Measurements from ENCODE around the gene KLHDC7A. TPM values are rescaled to one million over a fixed set of nuclear protein-coding genes. Genes with fewer than 3 reads are reported as not detected.

KLHDC7A gene
- polyA plus RNA-seq, 12 donors = 0.09 TPM; not detected in 11

GRCh38 chr1:18470671-18471355, 9.9 kb upstream of the KLHDC7A start:
- DNase-seq = no peak

DNA sequence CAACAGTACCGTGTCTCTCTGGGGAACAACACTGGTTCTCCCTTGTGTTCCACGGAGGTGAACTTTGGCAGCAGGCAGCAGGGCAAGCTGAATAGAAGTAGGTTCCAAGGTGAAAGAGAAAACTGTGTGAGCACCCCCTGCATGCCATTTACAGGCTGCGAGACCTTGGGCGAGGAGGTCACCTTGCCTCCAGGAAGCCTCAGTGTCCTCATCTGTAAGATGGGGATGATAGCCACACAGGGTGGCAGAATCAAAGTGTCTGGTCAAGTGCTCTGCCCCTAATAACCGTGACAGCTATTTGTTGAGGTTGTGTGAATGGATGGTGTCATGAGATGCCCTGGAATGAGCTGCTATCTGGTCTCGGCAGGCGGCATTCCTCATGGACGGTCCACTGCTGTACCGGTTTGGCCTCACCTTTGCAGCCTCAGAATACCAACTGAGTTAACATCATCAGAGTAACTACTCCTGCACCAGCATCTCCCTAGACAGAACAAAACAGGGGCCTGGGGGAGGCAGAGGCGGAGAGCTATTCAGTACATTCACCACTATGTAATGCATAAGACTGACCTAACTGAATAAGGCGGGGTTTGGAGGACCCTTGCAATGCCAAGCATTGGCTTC, 7.4 kb upstream of the KLHDC7A start:
- DNase-seq = no peak

DNA sequence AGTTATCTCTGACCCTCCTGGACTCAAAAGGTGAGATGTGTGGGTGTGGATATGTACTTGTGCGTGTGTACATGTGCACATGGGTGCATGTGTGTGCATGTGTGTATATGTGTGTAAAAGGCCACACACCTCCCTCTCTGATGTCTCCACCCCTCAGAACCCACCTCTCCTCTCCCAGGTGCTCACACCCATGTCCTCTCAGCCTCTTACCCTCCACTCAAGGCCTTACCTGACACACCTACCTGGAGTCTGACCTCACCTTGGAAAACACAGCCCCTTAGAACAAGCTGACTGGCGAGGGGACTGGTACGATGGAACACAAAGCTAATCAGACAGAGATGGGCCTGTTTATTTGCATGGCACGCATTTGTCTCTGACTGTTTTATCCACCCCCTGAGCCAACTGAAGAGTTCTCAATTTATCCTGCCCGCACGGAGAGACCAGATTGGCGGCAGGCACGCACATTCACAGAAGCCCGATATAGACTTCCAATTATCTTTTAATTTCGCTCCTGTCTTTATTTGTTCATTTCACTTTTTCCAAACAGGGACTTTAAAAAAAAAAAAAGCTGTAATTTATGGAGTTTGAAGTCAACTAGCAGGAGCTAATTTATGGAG, 6.1 kb upstream of the KLHDC7A start:
- no peak for DNase-seq

- no peak for DNase-seq
These were observed 5.4 kb upstream of the KLHDC7A start for GRCh38 chr1:18475234-18475905.

DNA sequence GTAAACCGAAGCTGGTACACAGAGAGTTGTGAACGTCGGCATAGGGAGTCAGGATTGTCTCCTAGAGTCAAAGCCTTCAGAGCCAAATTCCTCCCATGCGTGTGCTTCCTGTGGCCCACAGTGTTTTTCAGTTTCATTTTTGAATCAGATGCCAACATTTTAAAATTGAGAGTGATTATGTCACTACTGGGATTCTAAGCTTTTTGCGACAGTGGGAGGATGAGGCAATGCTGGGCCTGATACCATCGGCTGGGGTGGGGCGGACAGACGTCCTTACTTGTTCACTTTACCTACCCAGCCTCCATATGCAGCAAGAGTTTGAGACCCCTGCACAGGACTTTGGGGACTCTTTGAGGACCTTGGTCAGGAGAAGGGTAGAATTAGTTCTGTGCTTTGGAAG, 1.3 kb upstream of the KLHDC7A start:
- DNase-seq = no peak

DNA sequence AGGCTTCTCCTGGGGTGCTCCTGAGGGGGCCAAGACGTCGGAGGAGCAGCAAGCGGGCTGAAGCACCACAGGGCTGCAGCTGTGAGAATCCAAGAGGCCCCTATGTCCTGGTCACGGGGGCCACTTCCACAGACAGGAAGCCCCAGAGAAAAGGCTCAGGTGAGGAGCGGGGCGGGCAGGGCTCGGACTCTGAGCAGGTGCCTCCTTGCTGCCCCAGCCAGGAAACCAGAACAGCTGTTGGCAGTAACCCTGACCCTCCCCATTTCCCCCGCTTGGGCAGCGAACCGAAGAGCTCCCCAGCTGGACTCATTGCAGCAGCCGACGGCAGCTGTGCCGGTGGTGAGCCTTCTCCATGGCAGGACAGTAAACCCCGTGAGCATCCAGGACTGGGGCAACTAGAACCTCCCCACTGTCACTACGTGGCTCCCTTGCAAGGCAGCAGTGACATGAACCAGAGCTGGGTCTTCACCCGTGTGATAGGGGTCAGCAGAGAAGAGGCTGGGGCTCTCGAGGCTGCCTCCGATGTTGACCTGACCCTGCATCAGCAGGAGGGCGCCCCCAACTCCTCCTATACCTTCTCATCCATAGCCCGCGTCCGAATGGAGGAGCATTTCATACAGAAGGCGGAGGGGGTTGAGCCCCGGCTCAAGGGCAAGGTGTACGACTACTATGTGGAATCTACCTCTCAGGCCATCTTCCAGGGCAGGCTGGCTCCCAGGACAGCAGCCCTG, 625 bp downstream of the KLHDC7A start:
- no peak for DNase-seq

GRCh38 chr1:18481921-18482701, 1.4 kb downstream of the KLHDC7A start:
- no peak for DNase-seq

DNA sequence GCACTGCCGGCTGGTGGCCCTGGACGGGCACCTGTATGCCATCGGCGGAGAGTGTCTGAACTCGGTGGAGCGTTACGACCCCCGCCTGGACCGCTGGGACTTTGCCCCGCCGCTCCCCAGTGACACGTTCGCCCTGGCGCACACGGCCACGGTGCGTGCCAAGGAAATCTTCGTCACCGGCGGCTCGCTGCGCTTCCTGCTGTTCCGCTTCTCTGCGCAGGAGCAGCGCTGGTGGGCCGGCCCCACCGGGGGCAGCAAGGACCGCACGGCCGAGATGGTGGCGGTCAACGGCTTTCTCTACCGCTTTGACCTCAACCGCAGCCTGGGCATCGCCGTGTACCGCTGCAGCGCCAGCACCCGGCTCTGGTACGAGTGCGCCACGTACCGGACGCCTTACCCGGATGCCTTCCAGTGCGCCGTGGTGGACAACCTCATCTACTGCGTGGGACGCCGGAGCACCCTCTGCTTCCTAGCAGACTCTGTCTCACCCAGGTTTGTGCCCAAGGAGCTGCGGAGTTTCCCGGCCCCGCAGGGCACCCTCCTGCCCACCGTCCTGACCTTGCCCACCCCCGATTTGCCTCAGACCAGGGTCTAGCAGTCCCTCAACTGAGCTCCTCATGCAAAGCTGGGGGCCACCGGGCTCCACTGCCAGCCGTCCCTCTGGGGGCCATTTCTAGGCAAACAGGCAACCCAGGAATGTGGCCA, 2.1 kb downstream of the KLHDC7A start:
- DNase-seq = no peak

GRCh38 chr1:18484276-18484675, 3.5 kb downstream of the KLHDC7A start:
- no peak for DNase-seq

GRCh38 chr1:18484721-18485120, 4.0 kb downstream of the KLHDC7A start:
- no peak for DNase-seq

DNA sequence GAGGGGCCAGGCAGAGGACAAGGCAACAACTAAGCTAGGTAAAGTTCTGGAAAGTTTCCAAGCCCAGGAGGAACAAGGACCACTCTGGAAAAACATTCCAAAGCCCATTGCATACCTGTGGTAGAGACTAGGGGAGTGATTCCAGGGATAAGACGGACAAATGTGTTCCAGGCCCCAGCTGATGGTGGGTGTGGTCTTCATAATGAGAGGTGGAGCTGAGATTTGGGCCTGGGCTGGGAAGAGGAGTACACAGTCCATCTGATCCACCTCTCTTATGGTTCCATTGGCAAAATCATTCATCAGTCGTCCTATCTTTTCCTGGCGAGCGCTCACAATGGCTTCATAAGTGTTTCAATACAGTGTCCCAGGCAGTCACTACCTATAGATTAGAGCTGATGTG, 4.5 kb downstream of the KLHDC7A start:
- DNase-seq = no peak

- DNase-seq = no peak
These were observed 5.5 kb downstream of the KLHDC7A start for GRCh38 chr1:18486195-18486594.

DNA sequence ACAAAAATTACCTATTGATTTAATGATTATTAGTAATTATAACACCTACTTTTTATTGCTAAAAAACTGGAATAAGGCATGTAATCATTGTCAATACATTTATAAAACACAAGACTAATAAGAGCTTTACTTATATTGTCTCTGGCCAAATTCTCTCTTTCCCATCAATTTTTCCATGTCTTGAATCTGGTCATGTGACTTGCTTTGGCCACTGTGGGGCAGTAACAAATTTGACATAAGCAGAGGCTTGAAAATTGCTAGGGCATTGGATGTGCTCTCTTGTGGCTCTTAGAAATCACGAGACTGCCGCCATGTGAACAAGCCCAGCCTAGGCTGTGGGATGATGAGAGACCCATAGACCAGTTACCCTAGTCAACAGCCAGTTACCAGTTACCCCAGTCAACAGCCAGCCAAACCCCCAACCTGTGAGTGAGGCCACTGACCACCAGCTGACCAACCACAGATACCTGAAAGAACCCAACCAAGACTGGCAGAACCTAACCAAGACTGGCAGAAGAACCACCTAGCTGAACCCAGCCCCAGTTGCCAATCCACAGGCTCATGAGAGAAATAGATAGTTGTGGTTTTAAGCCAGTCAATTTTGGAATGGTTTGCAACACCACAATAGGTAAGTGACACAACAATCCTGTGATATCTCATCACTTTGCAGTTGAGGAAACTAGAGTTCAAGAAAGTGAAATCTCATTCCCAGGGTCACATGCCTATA, 8.8 kb downstream of the KLHDC7A start:
- no peak for DNase-seq

DNA sequence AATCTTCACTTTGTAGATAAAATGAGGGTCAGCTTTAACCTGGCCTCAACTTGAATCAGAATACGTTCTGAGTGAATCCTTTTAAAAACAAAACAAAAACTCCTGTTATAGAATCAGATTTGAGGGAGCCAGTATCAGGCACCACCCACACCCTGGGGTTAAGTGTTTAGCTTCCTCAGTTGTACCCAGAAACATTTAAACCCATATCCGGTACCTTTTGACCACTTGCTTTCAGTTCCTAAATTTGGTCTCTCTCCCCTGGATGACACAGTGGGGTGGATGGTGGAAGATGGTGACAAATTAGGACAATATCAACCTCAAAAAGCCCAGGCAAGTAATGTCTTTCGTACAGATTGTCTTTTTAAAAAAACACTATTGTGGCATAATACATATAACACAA, 10.4 kb downstream of the KLHDC7A start:
- DNase-seq = no peak

GRCh38 chr1:18494304-18494703, 13.6 kb downstream of the KLHDC7A start:
- DNase-seq = no peak

DNA sequence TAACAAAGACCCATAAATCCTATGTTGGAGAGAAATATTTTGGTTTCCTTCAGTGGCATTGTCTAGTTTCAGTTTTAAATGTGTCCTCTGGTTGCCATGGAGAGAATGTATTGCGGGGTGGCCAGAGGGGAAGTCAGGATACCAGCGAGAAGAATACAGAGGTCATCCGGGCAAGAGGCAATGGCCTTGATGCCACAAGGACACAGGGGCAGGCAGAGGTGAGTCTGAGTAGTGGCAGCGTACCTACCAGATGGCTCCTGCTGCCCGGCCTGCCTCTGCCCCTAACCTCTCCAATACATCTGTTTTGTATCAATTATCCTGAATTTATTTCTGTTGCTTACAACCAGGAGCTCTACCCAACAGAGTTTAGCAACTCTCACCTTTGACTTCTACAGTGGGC, 14.9 kb downstream of the KLHDC7A start:
- DNase-seq = no peak

DNA sequence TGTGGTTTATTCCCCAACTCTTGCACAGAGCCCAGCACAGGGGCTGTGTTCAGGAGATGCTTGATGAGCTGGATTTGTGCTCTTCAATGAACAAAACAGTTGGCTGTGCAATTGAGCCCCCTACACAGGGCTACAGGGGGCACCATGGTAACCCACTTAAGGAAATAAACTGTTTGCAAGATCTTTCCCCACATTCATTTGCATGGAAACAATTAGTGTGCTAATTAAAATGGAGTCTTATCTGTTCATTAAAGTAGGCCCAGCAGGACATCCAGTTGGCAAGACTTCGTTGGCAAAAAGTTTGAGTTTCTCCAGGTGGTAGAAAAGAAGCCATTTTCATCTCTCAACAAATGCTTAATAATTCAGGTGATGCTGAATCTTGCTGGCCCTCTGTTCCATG, 15.3 kb downstream of the KLHDC7A start:
- DNase-seq = no peak

GRCh38 chr1:18496497-18497235, 15.9 kb downstream of the KLHDC7A start:
- no peak for DNase-seq

DNA sequence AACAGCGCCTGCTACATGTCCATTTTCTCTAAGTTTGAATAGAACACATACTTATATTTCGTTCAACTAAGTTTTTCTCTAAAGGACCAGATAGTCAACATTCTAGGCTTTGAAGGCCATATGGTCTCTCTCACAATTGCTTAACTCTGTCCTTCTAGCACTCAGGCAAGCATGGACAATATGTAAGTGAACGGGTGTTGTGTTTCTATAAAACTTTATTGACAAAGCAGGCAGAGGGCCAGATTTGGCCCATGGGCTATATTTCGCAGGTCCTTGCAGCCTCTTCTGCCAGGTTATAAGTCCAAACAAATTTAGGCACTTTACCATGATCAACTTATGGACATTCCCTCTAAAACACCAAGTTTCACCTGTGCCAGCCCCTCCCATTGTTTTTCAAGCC, 21.1 kb downstream of the KLHDC7A start:
- DNase-seq = no peak
